ENCODE measurements around the gene HDHD5.

GRCh38 chr22:17114898-17115235, 44.2 kb downstream of the HDHD5 start:
- TF ChIP-seq, protein P1, sequence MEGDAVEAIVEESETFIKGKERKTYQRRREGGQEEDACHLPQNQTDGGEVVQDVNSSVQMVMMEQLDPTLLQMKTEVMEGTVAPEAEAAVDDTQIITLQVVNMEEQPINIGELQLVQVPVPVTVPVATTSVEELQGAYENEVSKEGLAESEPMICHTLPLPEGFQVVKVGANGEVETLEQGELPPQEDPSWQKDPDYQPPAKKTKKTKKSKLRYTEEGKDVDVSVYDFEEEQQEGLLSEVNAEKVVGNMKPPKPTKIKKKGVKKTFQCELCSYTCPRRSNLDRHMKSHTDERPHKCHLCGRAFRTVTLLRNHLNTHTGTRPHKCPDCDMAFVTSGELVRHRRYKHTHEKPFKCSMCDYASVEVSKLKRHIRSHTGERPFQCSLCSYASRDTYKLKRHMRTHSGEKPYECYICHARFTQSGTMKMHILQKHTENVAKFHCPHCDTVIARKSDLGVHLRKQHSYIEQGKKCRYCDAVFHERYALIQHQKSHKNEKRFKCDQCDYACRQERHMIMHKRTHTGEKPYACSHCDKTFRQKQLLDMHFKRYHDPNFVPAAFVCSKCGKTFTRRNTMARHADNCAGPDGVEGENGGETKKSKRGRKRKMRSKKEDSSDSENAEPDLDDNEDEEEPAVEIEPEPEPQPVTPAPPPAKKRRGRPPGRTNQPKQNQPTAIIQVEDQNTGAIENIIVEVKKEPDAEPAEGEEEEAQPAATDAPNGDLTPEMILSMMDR (IDR thresholded peaks at IDR 0.05; ENCODE audit: insufficient read depth, low read length, poor library complexity, severe bottlenecking): no peak
- TF ChIP-seq EZH2phosphoT487 (conservative IDR thresholded peaks at IDR 0.05; ENCODE audit: low read length): no peak

All from SU-DHL-6 (cell line).